Eye (tissue), 1 donor: ENCODE data around the gene TIMM50.
"Not testable (repeated sequence)": the region's sequence is repeated elsewhere in the genome, so short reads cannot be mapped to it uniquely, and the experiment has no call there.

Experiments used
- DNase-seq: peaks from one replicate; pipeline ENCODE4 v3.0.0-alpha.2; 2015

The TIMM50 gene

DNA sequence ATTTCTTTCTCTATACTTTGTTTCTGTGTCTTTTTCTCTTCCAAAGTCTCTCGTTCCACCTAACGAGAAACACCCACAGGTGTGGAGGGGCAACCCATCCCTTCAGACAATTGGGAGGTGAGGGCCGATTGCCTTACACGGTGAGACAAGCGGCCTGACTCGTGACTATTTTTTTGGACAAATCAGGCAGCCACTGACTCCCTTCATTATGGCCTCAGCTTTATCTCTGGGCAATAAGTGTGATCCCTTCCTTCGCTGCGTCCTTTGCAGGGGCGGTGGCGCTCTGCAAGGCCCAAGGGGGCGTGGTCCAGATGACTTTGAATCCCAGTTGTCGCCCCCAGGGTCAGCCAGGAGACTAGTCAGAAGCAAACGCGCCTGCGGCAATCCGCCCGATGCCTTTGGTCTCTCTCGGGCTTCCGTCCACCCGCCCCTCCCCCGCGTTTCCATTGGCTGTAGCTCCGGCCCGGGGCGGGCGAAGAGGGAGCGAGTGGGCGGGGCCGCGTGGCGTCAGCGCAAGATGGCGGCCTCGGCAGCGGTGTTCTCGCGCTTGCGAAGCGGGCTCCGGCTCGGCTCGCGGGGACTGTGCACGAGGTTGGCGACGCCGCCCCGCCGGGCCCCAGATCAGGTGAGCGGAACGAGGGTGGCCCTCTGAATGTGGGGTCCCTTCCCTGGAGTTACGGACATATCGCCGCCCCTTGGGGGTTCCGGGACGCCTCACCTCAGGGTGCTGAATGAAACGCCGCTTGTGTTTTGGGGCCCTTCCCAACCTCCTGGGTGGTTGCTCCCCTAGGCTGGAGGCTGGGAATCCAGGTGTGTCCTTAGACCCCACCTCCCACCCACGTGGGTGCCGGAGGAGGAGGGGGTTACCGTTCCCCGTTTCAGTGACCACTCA lies at the start of gene TIMM50:
Gene TIMM50 (plus strand): TSS at position 502 of the 892 bp plus-strand sequence. CDS start 16 bp downstream, at position 518.
- peak; percentile 99 for DNase-seq

- no peak for DNase-seq
Measured at GRCh38 chr19:39432677-39433025, 48.0 kb upstream of the TIMM50 start.

DNA sequence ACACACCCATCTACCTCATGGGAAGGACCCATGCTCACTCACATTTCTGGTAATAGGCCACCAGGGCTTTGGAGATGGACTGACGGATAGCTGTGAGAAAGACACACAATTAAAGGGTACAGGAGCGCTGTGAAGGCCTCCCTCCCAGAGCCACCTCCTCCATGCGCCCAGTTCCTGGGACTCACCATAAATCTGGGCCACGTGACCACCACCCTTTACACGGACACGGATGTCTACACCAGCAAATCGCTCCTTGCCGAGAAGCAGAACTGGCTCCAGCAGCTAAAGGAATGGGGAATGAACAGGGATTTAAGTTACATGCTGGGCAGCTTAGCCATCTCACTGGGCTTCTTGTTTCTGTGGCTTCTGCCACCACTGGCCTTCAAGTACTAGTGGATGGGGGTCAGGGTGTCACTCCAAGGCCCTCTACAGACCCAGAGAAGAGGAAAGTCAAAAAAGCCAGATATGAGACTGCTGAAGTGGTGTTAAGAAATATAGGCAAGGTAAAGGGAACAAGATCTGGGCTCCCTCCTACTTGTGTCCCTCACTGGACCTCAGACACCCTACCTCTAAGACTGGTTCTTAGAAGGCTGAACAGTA lies 47.1 kb upstream of the TIMM50 start:
- no peak for DNase-seq

DNA sequence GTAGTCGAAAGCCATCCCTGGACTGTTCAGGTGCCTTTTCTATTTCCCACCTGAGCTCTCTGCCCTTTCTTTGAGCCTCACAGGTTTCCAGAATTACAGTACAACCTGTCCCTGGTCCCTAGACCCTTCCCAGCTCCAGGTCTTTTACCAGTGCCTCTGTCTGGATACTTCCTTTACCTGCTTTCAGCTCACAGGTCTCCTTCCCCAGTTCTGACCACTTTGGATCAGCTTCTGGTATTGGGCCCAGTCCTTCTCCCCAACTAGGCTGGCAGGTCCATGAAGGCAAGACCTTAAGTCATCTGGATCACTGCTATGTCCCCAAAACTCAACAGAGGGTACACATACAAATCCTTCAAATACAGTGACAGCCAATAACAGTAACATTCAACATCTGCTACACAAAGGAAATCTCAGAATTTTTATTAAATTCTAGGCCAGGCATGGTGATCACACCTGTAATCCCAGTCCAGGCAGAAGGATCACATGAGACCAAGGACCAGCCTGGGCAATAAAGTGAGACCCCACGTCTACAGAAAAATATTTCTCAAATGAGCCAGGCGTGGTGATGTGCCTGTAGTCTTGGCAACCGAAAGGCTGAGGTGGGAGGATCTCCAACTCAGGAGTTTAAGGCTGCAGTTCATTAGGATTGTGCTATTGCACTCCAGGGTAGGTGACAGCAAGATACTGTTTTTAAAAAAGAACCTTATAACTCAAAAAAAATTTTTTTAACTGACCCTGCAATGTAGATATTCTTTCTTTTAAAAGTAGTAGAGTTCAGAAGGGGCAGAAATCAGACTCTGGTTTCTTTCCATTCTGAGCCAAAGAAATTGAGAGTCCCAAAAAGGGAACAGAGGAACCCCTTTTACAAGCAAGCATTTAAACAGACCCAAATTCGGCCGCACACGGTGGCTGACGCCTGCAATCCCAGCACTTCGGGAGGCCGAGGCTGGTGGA lies 46.2 kb upstream of the TIMM50 start:
- DNase-seq, result no peak

GRCh38 chr19:39435499-39436349 lies 44.9 kb upstream of the TIMM50 start, which contains the start of gene RPS16:
RPS16 (minus strand) TSS chr19:39435949; CDS start chr19:39435895, 54 bp downstream.
- DNase-seq, result peak; percentile 99

DNA sequence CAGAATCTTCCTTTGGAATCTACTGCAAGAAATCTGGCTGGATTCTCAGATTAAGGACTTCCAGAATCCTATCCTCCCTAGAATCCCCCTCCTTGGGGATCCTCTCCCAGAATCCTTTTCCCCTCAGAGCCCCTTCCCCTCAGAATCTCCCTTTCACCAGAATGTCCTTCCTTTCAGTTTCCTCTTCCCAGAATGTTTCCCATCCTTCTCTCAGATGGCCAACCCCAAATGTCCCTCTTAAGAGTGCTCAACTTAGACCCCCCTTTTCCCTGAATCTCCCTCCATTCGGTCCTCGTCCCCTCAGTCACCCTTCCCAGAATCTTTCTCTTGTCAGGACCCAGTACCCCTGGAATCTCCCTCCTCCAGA lies 44.3 kb upstream of the TIMM50 start:
- no peak for DNase-seq

GRCh38 chr19:39438270-39438934 lies 42.2 kb upstream of the TIMM50 start:
- no peak for DNase-seq

DNA sequence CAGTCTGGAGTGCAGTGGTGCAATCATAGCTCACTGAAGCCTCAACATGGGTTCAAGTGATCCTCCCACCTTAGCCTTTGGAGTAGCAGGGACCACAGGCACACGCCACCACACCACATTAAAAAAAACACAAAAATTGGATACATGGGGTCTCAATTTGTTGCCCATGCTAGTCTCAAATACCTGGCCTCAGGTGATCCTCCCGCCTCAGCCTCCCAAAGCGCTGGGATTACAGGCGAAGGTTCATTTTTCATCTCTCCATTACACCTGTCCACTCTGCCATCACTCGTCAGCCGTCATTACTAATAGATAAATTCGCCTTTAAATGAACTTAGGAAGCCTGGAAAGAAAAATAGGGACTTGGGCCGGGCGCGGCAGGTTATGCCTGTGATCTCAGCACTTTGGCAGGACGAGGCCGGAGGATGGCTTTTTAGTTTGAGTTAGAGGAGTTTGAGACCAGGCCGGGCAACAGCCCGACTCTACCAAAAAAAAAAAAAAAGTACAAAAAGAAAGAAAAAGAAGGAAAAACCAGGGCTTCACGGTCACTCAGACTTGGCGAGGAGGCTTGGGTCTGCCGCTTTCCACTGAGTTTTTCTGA lies 35.9 kb upstream of the TIMM50 start:
- DNase-seq, result no peak

DNA sequence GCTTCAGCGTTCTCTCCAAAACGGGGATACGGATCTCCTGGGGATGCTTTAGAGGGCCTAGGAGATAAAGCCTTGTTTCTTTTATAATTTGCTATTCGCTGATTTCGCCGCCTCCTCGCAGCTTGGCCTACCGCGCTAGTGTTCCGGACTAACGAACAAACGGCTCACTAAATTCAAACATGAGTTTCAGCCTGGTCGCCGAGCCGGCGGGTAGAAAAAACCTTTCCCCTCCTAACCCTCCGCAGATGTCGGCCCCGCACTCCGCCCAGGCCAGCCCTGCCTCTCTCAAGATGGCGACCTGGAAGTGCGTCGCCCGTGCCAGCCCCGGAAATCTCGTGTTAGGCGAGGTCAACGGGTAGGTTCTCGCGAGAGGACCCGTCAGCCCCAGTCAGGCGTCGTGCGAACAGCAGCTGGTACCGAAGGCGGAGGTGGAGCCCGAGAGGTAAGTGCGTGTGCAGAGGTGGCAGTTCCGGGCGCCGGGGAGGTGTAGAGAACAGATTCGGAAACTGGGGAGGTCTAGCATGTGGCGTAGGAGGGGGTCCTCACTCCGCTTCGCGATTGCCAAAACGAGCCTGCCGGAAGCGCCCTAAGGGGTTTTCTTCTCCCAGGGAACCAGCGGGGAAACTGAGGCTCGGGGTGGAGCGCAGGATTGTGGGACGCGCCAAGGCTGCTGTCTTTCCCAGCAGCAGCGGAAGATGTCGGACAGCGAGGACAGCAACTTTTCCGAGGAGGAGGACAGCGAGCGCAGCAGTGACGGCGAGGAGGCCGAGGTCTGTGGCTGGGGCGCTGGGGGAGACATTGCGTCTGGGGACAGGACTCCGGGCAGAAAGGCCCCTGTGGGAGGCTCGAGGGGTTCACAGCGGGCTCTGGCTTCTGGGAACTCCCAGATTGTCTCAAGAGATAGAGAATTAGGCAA lies 35.2 kb upstream of the TIMM50 start, which contains the start of gene SUPT5H:
Gene SUPT5H (plus strand): TSS at position 387 of the 916 bp plus-strand sequence. CDS start 309 bp downstream, at position 696.
- peak; percentile 99 for DNase-seq

DNA sequence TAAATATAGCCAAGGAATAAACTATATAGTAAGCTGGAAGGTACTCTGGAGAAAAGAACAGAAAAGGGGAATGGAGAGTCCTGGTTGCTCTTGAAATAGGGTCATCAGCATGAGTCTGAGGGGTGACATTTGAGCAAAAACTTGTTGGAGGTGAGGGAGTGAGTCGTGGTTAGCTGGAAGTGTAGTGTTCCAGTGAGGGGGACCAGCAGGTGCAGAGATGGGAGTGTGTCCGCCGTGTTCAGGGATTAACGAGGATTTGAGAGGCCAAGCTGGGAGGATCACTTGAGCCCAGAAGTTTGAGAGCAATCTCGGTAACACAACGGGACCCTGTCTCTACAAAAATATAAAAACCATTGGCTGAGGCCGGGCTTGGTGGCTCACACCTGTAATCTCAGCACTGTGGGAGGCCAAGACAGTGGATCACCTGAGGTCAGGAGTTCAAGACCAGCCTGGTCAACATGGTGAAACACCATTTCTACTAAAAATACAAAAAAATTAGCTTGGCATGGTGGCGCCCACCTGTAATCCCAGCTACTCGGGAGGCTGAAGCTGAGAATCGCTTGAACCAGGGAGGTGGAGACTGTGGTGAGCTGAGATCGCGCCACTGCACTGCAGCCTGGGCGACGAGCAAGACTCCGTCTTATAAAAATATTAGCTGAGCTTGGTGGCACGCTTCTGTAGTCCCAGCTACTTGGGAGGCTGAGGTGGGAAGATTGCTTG lies 34.1 kb upstream of the TIMM50 start:
- DNase-seq, result no peak

GRCh38 chr19:39448271-39448670 lies 32.4 kb upstream of the TIMM50 start:
- no peak for DNase-seq

- DNase-seq, result no peak
Measured at GRCh38 chr19:39449116-39449797, 31.4 kb upstream of the TIMM50 start.

GRCh38 chr19:39451257-39451656 lies 29.4 kb upstream of the TIMM50 start:
- DNase-seq, result not testable (repeated sequence)

- DNase-seq, result no peak
Measured at GRCh38 chr19:39463403-39463802, 17.2 kb upstream of the TIMM50 start.

- no peak for DNase-seq
Measured at GRCh38 chr19:39465956-39466747, 14.5 kb upstream of the TIMM50 start.

DNA sequence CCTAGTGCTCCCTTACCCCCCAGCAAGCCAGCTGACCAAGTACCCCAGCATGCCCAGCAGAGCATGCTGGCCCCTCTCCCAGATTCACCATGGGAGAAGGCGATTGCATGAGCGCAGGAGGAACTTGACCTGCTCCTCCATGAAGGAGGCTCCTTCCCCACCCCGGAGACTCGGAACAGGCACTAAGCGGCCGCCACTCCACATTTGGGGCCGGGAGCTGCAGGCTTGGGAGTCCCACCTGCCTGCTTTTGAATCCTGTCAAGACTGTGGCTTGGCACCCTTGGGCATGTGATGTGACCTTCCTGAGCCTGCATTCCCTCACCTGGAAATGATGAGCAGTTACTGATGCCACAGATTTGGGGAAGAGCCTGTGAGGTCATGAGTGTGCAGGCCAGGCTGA lies 12.7 kb upstream of the TIMM50 start:
- DNase-seq, result no peak

- no peak for DNase-seq
Measured at GRCh38 chr19:39469036-39469435, 11.6 kb upstream of the TIMM50 start.

- no peak for DNase-seq
Measured at GRCh38 chr19:39469567-39469966, 11.1 kb upstream of the TIMM50 start.
